Esophagus squamous epithelium (tissue), 4 donors: ENCODE results near the gene GJA1.

ENCODE experiments used
- CTCF ChIP-seq, 6 experiments: fragments of 450-650 bp in 4 of 6; fragments of 200-600 bp in 2 of 6; sonication (generic) in 2 of 6; IDR thresholded peaks; one replicate each; pipeline ENCODE4 v1.5.1; 2016 to 2019; ENCODE audit warnings: antibody characterized with exemption in 6 of 6, mild to moderate bottlenecking in 4 of 6, moderate library complexity in 4 of 6
- POLR2A ChIP-seq, 4 donors: fragments of 450-650 bp; IDR thresholded peaks; one replicate each; pipeline ENCODE4 v1.6.1; 2017; ENCODE audit warnings: antibody characterized with exemption in 4 of 4, mild to moderate bottlenecking in 4 of 4, moderate library complexity in 3 of 4

DNA sequence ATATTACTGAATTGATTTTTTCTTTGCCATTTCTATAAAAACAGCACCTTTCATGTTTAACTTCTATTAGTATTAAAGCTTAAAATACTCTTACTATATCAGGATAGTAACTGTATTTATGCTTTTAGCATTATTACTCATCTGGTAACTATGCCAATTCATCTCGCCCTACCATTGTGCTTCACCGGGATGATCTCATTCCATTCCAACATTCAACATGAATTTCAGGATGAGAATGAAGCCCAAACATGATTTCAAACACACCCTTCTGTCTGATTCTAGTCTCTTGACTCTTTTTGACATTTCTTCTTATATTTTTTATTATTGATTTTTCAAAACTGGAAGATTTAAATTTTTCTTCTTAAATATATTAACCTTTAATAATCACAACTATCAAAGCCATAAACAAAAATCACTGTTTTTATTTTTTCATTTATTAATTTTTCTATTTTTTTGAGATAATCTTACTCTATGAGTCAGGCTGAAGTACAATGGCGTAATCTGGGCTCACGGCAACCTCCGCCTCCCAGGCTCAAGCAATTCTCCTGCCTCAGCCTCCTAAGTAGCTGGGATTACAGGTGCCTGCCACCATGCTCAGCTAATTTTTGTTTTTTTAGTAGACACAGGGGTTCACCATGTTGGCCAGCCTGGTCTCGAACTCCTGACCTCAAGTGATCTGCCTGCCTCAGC lies 46.7 kb downstream of the GJA1 start:
- no peak for TF ChIP-seq CTCF (IDR thresholded peaks at IDR 0.05)
- no peak for TF ChIP-seq POLR2A (IDR thresholded peaks at IDR 0.05)
